ENCODE results near the gene TAF1C.

TAF1C gene, protein sequence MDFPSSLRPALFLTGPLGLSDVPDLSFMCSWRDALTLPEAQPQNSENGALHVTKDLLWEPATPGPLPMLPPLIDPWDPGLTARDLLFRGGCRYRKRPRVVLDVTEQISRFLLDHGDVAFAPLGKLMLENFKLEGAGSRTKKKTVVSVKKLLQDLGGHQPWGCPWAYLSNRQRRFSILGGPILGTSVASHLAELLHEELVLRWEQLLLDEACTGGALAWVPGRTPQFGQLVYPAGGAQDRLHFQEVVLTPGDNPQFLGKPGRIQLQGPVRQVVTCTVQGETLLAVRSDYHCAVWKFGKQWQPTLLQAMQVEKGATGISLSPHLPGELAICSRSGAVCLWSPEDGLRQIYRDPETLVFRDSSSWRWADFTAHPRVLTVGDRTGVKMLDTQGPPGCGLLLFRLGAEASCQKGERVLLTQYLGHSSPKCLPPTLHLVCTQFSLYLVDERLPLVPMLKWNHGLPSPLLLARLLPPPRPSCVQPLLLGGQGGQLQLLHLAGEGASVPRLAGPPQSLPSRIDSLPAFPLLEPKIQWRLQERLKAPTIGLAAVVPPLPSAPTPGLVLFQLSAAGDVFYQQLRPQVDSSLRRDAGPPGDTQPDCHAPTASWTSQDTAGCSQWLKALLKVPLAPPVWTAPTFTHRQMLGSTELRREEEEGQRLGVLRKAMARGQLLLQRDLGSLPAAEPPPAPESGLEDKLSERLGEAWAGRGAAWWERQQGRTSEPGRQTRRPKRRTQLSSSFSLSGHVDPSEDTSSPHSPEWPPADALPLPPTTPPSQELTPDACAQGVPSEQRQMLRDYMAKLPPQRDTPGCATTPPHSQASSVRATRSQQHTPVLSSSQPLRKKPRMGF

GRCh38 chr16:84186685-84187437 is at the start of gene TAF1C:
Gene TAF1C, minus strand, starts transcription at chr16:84187057. Its CDS starts 2,069 bp downstream, at chr16:84184988.
- peak within 1 kb of the TSS; percentile 100 for H3K4me3 ChIP-seq (ENCODE audit: control insufficient read depth, low read depth, low read length)
- peak; percentile 72 for DNase-seq (ENCODE audit: low read depth)
- TF ChIP-seq, protein P1, sequence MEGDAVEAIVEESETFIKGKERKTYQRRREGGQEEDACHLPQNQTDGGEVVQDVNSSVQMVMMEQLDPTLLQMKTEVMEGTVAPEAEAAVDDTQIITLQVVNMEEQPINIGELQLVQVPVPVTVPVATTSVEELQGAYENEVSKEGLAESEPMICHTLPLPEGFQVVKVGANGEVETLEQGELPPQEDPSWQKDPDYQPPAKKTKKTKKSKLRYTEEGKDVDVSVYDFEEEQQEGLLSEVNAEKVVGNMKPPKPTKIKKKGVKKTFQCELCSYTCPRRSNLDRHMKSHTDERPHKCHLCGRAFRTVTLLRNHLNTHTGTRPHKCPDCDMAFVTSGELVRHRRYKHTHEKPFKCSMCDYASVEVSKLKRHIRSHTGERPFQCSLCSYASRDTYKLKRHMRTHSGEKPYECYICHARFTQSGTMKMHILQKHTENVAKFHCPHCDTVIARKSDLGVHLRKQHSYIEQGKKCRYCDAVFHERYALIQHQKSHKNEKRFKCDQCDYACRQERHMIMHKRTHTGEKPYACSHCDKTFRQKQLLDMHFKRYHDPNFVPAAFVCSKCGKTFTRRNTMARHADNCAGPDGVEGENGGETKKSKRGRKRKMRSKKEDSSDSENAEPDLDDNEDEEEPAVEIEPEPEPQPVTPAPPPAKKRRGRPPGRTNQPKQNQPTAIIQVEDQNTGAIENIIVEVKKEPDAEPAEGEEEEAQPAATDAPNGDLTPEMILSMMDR (IDR thresholded peaks at IDR 0.05; ENCODE audit: control insufficient read depth, insufficient read depth, low read depth, low read length, missing control alignments): peak; percentile 98

DNA sequence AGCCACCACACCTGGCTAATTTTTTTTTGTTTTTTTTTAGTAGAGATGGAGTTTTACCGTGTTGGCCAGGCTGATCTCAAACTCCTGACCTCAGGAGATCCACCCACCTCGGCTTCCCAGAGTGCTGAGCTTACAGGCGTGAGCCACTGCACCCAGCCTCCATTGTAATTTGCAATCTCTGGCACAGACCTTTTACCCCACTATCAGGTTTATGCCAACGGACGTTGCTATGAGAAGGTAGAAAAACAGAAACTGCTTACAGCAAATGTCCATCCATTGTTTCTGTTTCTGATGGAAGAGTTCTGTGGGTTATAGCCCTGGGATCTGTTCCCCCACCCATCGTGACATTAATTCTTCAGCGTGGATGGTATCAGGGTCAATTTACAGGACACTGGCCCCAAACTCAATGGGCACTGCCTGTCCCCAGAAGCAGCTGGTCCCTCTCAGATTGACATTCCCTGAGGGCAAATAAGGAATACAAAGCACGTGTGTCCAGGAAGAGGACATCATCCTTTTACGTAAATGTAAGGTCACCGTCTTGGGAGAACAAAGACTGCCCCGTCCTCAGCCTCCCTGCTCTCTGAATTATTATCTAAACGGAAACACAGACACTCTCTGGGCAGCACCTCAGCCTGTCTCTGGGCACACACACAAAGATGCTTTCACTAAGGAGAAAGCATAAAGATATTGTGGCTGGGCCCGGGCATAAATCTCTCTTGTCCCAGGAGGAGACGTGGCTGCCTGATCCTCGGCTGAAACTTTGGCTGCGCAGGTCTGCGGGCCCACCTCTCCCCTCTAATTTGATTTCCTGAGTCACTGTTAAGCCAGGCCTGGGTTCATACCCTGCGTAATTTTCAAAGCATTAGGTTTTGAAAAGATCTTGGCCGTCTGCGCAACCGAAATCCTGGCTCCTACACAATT is 47.7 kb upstream of the TAF1C start:
- no peak for DNase-seq (ENCODE audit: low read depth)
- TF ChIP-seq, protein P1 (IDR thresholded peaks at IDR 0.05; ENCODE audit: control insufficient read depth, insufficient read depth, low read depth, low read length, missing control alignments): no peak
- no peak overlapping the region for H3K4me3 ChIP-seq (ENCODE audit: control insufficient read depth, low read depth, low read length)

DNA sequence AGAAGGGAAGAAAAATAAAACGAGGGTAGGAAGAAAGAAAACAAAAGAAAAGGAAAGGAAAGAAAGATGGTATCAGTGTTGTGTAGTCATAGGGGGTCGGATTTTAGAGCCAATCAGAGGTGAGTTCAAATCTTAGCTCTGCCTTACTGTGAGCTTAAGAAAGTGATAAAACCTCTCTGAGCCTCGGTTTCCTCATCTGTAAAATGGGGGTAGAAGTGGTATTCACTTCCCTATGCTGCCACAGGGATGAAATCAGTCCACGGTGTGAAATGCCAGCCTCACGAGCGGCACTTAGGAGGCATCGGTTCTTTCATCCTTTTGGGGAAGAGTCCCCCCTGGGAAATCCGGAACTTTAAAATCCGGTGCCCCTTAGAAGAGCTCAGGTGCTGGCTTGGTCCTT is 46.9 kb upstream of the TAF1C start:
- no peak overlapping the region for H3K4me3 ChIP-seq (ENCODE audit: control insufficient read depth, low read depth, low read length)
- TF ChIP-seq, protein P1 (IDR thresholded peaks at IDR 0.05; ENCODE audit: control insufficient read depth, insufficient read depth, low read depth, low read length, missing control alignments): no peak
- no peak for DNase-seq (ENCODE audit: low read depth)

- H3K4me3 ChIP-seq (ENCODE audit: control insufficient read depth, low read depth, low read length): no peak overlapping the region
- TF ChIP-seq, protein P1 (IDR thresholded peaks at IDR 0.05; ENCODE audit: control insufficient read depth, insufficient read depth, low read depth, low read length, missing control alignments): no peak
- DNase-seq (ENCODE audit: low read depth): no peak
Measured at GRCh38 chr16:84232969-84233368, 46.1 kb upstream of the TAF1C start.

GRCh38 chr16:84232060-84232459 is 45.2 kb upstream of the TAF1C start:
- H3K4me3 ChIP-seq (ENCODE audit: control insufficient read depth, low read depth, low read length): no peak overlapping the region
- TF ChIP-seq, protein P1 (IDR thresholded peaks at IDR 0.05; ENCODE audit: control insufficient read depth, insufficient read depth, low read depth, low read length, missing control alignments): no peak
- no peak for DNase-seq (ENCODE audit: low read depth)

Measured in AG09309 (cell line).